ENCODE data around the gene NTM. TPM values are rescaled to one million over a fixed set of nuclear protein-coding genes. Genes with fewer than 3 reads are reported as not detected.

NTM gene
- total and polyA plus RNA-seq, 2 experiments from 2014 or later, result 2.2 to 4.9 TPM

DNA sequence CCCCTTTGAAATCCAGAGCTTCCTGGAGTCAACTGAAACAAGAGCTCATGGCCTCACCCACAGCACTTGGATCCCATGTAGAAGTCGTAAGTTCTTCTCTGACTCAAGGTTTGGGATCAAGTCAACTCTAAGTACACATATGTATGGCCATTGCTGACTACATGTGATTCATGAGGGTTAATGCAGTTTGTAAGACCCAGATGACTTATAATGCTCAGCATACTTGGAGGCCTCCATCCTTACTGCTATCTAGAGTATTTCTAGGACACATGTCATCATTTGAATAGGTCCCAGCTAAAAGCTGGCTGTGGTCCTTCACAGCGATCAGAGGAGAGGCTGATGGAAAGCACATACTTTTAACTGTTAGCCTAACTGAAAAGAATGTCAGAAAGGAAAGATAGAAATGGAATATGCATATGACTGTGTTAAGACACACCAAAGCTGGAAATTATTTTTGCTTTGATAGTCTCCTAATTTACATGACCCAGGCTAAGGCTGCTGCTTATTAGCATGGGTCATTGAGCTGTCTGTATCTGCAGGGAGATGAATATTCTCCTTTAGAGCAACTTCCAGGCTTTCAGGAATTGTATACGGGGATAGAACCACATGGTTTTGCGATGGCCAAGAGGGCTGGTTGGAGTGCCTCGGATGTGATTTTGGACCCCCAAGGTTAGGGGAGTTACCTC, 76.3 kb downstream of the NTM start:
- H3K36me3 ChIP-seq (replicated peaks; ENCODE audit: insufficient read depth, low read depth), result no peaks in the 10 kb centered on the region
- no peaks in the 10 kb centered on the region for H3K4me1 ChIP-seq (ENCODE audit: insufficient read depth)
- 89% methylated on average over 5 of the region's 5 CpGs for WGBS (ENCODE audit: low lambda C conversion rate, missing lambda C conversion rate)
- H3K4me3 ChIP-seq, result no peak overlapping the region
- H3K9me2 ChIP-seq (replicated peaks; ENCODE audit: insufficient read depth), result no peaks in the 10 kb centered on the region
- no peak overlapping the region for H2AFZ ChIP-seq
- no peak for DNase-seq (ENCODE audit: low spot score)
- no peak for TF ChIP-seq EZH2phosphoT487 (IDR thresholded peaks at IDR 0.05; ENCODE audit: low read depth, severe bottlenecking, unreplicated experiment)
- TF ChIP-seq, protein P1, sequence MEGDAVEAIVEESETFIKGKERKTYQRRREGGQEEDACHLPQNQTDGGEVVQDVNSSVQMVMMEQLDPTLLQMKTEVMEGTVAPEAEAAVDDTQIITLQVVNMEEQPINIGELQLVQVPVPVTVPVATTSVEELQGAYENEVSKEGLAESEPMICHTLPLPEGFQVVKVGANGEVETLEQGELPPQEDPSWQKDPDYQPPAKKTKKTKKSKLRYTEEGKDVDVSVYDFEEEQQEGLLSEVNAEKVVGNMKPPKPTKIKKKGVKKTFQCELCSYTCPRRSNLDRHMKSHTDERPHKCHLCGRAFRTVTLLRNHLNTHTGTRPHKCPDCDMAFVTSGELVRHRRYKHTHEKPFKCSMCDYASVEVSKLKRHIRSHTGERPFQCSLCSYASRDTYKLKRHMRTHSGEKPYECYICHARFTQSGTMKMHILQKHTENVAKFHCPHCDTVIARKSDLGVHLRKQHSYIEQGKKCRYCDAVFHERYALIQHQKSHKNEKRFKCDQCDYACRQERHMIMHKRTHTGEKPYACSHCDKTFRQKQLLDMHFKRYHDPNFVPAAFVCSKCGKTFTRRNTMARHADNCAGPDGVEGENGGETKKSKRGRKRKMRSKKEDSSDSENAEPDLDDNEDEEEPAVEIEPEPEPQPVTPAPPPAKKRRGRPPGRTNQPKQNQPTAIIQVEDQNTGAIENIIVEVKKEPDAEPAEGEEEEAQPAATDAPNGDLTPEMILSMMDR (IDR thresholded peaks at IDR 0.05; ENCODE audit: poor library complexity), result no peak
- TF ChIP-seq EZH2 (IDR thresholded peaks at IDR 0.05; ENCODE audit: borderline replicate concordance), result no peak
- no peaks in the 10 kb centered on the region for H4K20me1 ChIP-seq (ENCODE audit: insufficient read depth, poor library complexity, severe bottlenecking)
- no peak overlapping the region for H3K4me2 ChIP-seq
- no peaks in the 10 kb centered on the region for H3K27me3 ChIP-seq
- H3K79me2 ChIP-seq, result no peaks in the 10 kb centered on the region
- H3K27ac ChIP-seq, result no peak overlapping the region
- no peaks in the 10 kb centered on the region for H3K9me3 ChIP-seq (ENCODE audit: low read depth)

- Histone ChIP-seq H3K27ac (no peak overlapping the region), H3K4me3 (no peak overlapping the region), H4K20me1 (ENCODE audit: insufficient read depth, poor library complexity, severe bottlenecking) (no peaks in the 10 kb centered on the region), H2AFZ (no peak overlapping the region), H3K79me2 (no peaks in the 10 kb centered on the region), H3K36me3 (replicated peaks; ENCODE audit: insufficient read depth, low read depth) (no peaks in the 10 kb centered on the region), H3K9me3 (ENCODE audit: low read depth) (no peaks in the 10 kb centered on the region), H3K4me1 (ENCODE audit: insufficient read depth) (no peaks in the 10 kb centered on the region), H3K4me2 (no peak overlapping the region), H3K27me3 (peaks cover 2% of the 10 kb centered on the region), H3K9me2 (replicated peaks; ENCODE audit: insufficient read depth) (no peaks in the 10 kb centered on the region)
- WGBS (ENCODE audit: low lambda C conversion rate, missing lambda C conversion rate), result 79% methylated on average over 10 of the region's 10 CpGs
- TF ChIP-seq, protein P1 (IDR thresholded peaks at IDR 0.05; ENCODE audit: poor library complexity), result no peak
- no peak for TF ChIP-seq EZH2 (IDR thresholded peaks at IDR 0.05; ENCODE audit: borderline replicate concordance)
- TF ChIP-seq EZH2phosphoT487 (IDR thresholded peaks at IDR 0.05; ENCODE audit: low read depth, severe bottlenecking, unreplicated experiment), result no peak
- no peak for DNase-seq (ENCODE audit: low spot score)
Measured at GRCh38 chr11:131447277-131447815, 76.9 kb downstream of the NTM start.

- Histone ChIP-seq H3K36me3 (replicated peaks; ENCODE audit: insufficient read depth, low read depth) (no peaks in the 10 kb centered on the region), H3K4me2 (no peak overlapping the region), H2AFZ (no peak overlapping the region), H4K20me1 (ENCODE audit: insufficient read depth, poor library complexity, severe bottlenecking) (no peaks in the 10 kb centered on the region), H3K9me2 (replicated peaks; ENCODE audit: insufficient read depth) (no peaks in the 10 kb centered on the region), H3K4me1 (ENCODE audit: insufficient read depth) (no peaks in the 10 kb centered on the region), H3K27me3 (peaks cover 8% of the 10 kb centered on the region), H3K4me3 (no peak overlapping the region), H3K9me3 (ENCODE audit: low read depth) (no peaks in the 10 kb centered on the region), H3K27ac (no peak overlapping the region), H3K79me2 (no peaks in the 10 kb centered on the region)
- DNase-seq (ENCODE audit: low spot score), result no peak
- TF ChIP-seq, protein P1 (IDR thresholded peaks at IDR 0.05; ENCODE audit: poor library complexity), result no peak
- TF ChIP-seq EZH2phosphoT487 (IDR thresholded peaks at IDR 0.05; ENCODE audit: low read depth, severe bottlenecking, unreplicated experiment) (no peak), EZH2 (IDR thresholded peaks at IDR 0.05; ENCODE audit: borderline replicate concordance) (no peak)
- 95% methylated on average over 11 of the region's 11 CpGs for WGBS (ENCODE audit: low lambda C conversion rate, missing lambda C conversion rate)
Measured at GRCh38 chr11:131447898-131448297, 77.5 kb downstream of the NTM start.

Data from hepatocyte (in vitro differentiated cells).